Iris pigment epithelial cell (primary cell): ENCODE measurements around the gene NUDT3.
"Not testable (repeated sequence)": the region's sequence is repeated elsewhere in the genome, so short reads cannot be mapped to it uniquely, and the experiment has no call there.

Experiments used
- DNase-seq: peaks from one replicate; pipeline ENCODE4 v3.0.0-alpha.2; 2011; ENCODE audit warnings: low read depth

NUDT3 gene

GRCh38 chr6:34252395-34252794, 140.1 kb downstream of the NUDT3 start:
- DNase-seq: not testable (repeated sequence)

GRCh38 chr6:34249469-34250261, 142.8 kb downstream of the NUDT3 start:
- peak; percentile 36 for DNase-seq

- peak; percentile 94 for DNase-seq
Measured at GRCh38 chr6:34248727-34249468, 143.6 kb downstream of the NUDT3 start, which contains the start of gene SMIM29. TSS of gene SMIM29 (minus strand) at chr6:34249006. CDS start at chr6:34247791, 1,215 bp downstream.

GRCh38 chr6:34248198-34248726, 144.2 kb downstream of the NUDT3 start:
- peak; percentile 43 for DNase-seq

GRCh38 chr6:34247481-34248197, 144.8 kb downstream of the NUDT3 start:
- DNase-seq: no peak

GRCh38 chr6:34246563-34247391, 145.7 kb downstream of the NUDT3 start:
- DNase-seq: peak; percentile 54

GRCh38 chr6:34246249-34246562, 146.3 kb downstream of the NUDT3 start:
- DNase-seq: no peak

- DNase-seq: not testable (repeated sequence)
Measured at GRCh38 chr6:34245761-34246140, 146.7 kb downstream of the NUDT3 start.

GRCh38 chr6:34245032-34245760, 147.3 kb downstream of the NUDT3 start:
- not testable (repeated sequence) for DNase-seq

GRCh38 chr6:34243901-34244884, 148.3 kb downstream of the NUDT3 start:
- DNase-seq: peak; percentile 95

GRCh38 chr6:34243131-34243771, 149.2 kb downstream of the NUDT3 start:
- DNase-seq: peak; percentile 58

- DNase-seq: peak; percentile 38
Measured at GRCh38 chr6:34242252-34243130, 150.0 kb downstream of the NUDT3 start.

- DNase-seq: no peak
Measured at GRCh38 chr6:34241351-34242215, 150.9 kb downstream of the NUDT3 start.

GRCh38 chr6:34240329-34241248, 151.9 kb downstream of the NUDT3 start:
- DNase-seq: no peak

GRCh38 chr6:34239893-34240292, 152.6 kb downstream of the NUDT3 start:
- DNase-seq: no peak

- DNase-seq: no peak
Measured at GRCh38 chr6:34239500-34239825, 153.0 kb downstream of the NUDT3 start.
